ENCODE measurements around the gene MAP3K1.

The MAP3K1 gene

GRCh38 chr5:56822981-56823380 is 7.6 kb downstream of the MAP3K1 start:
- H3K4me3 ChIP-seq (ENCODE audit: control insufficient read depth, low read depth, low read length): no peak overlapping the region
- no peak for DNase-seq (ENCODE audit: low read depth)
- no peak for TF ChIP-seq CTCF (conservative IDR thresholded peaks at IDR 0.05; ENCODE audit: control insufficient read depth, insufficient read depth, low read depth, low read length)

DNA sequence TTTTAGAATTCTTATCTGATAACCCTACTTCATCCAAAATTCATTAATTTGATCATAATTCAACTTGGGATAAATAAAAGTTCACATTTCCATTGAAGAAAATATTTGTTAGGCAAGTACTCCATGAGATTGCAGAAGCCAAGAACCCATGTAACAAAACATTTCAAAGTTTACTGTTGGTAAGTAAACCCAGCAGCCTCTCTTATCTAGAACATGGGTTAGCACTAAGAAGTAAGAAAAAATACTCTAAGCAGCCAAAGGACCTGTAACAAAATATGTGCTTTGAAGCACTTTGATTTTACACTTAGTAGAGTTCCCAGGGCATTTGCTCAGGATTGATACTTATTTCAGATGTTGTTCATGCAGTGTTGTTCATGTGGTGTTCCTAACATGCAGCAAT is 8.7 kb downstream of the MAP3K1 start:
- no peak overlapping the region for H3K4me3 ChIP-seq (ENCODE audit: control insufficient read depth, low read depth, low read length)
- DNase-seq (ENCODE audit: low read depth): no peak
- no peak for TF ChIP-seq CTCF (conservative IDR thresholded peaks at IDR 0.05; ENCODE audit: control insufficient read depth, insufficient read depth, low read depth, low read length)

DNA sequence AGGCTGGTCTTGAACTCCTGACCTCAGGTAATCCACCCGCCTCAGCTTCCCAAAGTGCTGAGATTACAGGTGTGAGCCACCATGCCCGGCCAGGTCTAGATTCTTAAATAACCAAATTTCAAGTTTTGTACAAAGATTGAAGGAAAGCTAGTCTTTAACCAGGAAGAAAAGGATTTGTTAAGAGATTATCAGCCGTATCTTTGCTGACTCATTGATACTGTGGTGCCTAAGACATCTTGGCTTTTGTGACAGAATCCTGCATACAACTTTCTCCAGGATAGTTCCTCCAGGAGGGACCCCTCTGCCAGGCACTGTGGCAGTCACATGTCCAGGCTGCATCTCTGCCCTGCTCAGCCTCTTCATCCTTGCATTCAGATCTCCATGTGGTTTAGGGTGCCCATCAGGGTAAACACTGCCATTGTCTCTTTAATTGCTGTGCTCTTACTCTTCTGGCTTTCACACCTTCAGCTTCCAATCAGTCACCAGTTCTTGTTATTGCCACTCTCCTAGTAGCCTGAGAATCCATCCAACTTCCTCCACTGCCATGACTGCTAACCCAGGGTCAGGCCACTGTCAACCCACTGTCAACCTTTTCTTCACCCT is 10.0 kb downstream of the MAP3K1 start:
- no peak for TF ChIP-seq CTCF (conservative IDR thresholded peaks at IDR 0.05; ENCODE audit: control insufficient read depth, insufficient read depth, low read depth, low read length)
- H3K4me3 ChIP-seq (ENCODE audit: control insufficient read depth, low read depth, low read length): no peak overlapping the region
- DNase-seq (ENCODE audit: low read depth): no peak

- TF ChIP-seq CTCF (conservative IDR thresholded peaks at IDR 0.05; ENCODE audit: control insufficient read depth, insufficient read depth, low read depth, low read length): peak; percentile 7
- no peak overlapping the region for H3K4me3 ChIP-seq (ENCODE audit: control insufficient read depth, low read depth, low read length)
- DNase-seq (ENCODE audit: low read depth): no peak
These were observed 11.7 kb downstream of the MAP3K1 start for GRCh38 chr5:56827049-56827448.

DNA sequence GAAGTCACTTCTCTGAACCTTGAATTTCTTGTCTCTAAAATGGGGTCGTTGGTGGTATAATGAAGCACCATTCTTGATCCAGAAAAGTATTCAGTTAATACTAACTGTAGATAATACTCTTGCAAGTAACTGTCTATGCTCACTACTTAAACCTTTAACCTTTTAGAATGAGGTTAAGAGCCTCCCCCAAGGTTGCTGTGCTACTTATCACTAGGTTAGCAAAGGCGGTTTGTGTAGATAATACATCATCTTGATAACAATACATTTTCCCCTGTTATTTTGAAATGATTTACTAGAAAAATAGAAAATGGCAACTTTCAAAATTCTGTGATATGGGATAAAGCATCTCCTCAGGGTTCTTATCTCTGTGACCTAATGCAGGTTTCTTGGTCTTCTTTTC is 12.6 kb downstream of the MAP3K1 start:
- H3K4me3 ChIP-seq (ENCODE audit: control insufficient read depth, low read depth, low read length): no peak overlapping the region
- TF ChIP-seq CTCF (conservative IDR thresholded peaks at IDR 0.05; ENCODE audit: control insufficient read depth, insufficient read depth, low read depth, low read length): no peak
- DNase-seq (ENCODE audit: low read depth): no peak

DNA sequence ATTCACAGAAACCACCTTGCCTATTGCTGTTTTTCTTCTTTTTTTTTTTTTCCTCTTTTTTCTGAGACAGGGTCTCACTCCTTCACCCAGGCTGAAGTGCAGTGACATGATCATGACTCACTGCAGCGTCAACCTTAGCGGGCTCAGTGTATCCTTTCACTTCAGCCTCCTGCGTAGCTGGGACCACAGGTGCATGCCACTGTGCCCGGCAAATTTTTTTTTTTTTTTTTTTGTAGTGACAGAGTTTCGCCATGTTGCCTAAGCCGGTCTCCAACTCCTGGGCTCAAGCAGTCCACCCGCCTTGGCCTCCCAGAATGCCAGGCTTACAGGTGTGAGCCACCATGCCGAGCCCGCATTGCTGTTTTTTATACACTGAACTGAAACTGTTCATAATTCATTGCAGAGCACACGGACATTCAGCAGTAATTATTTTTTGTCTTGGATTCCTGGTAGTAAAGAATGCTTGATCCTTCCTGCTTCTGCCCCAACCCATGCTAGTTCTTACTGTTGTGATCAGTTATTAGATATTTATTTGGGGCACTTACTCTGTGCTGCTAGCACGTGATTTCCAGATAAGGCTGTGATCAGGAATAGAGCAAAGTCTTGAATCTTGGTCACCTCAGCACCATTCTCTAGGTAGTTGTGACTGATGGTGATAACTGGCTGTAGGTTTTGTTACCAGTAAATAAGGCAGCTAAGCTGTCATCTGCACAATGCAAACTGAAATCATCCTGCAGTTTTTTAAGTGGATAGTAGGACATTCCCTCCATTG is 14.0 kb downstream of the MAP3K1 start:
- DNase-seq (ENCODE audit: low read depth): no peak
- no peak for TF ChIP-seq CTCF (conservative IDR thresholded peaks at IDR 0.05; ENCODE audit: control insufficient read depth, insufficient read depth, low read depth, low read length)
- H3K4me3 ChIP-seq (ENCODE audit: control insufficient read depth, low read depth, low read length): no peak overlapping the region

All from fibroblast of mammary gland (primary cell).